Neural cell (in vitro differentiated cells): ENCODE results near the gene PSMC4. TPM values are rescaled to one million over a fixed set of nuclear protein-coding genes. Genes with fewer than 3 reads are reported as not detected.
"Not testable (repeated sequence)": the region's sequence is repeated elsewhere in the genome, so short reads cannot be mapped to it uniquely, and the experiment has no call there.

Experiments
- H2AFZ ChIP-seq: fragments of 200-600, 300-800 bp; sonication (generic), shearing (Covaris generic); 2 replicates; pipeline ENCODE4 v1.6.0; 2014; ENCODE audit warnings: low read depth, mild to moderate bottlenecking, antibody characterized with exemption, low read length, moderate library complexity
- H3F3A ChIP-seq: fragments of 200-600 bp; shearing (Covaris generic); 2 replicates; pipeline ENCODE4 v1.6.1; 2016; ENCODE audit warnings: mild to moderate bottlenecking, moderate library complexity, mixed read lengths, antibody characterized with exemption, low read length; ENCODE audit not compliant: insufficient read depth, poor library complexity, severe bottlenecking
- H3K27ac ChIP-seq: fragments of 200-600, 300-800 bp; sonication (generic), shearing (Covaris generic); 2 replicates; pipeline ENCODE4 v1.5.1; 2014; ENCODE audit warnings: mild to moderate bottlenecking, low read length, moderate library complexity
- H3K27me3 ChIP-seq: fragments of 300-800, 200-600 bp; sonication (generic), shearing (Covaris generic); 2 replicates; pipeline ENCODE4 v1.6.0; 2014; ENCODE audit warnings: mild to moderate bottlenecking, low read depth, low read length, moderate library complexity; ENCODE audit not compliant: insufficient read depth
- H3K36me3 ChIP-seq: fragments of 300-800, 200-600 bp; sonication (generic), shearing (Covaris generic); 2 replicates; pipeline ENCODE4 v1.5.1; 2014; ENCODE audit warnings: mild to moderate bottlenecking, antibody characterized with exemption, low read length, moderate library complexity; ENCODE audit not compliant: insufficient read depth
- H3K4me2 ChIP-seq: fragments of 300-800, 200-600 bp; sonication (generic), shearing (Covaris generic); 2 replicates; pipeline ENCODE4 v1.6.0; 2014; ENCODE audit warnings: mild to moderate bottlenecking, low read length
- H3K4me3 ChIP-seq: fragments of 300-800, 200-600 bp; sonication (generic), shearing (Covaris generic); 2 replicates; pipeline ENCODE4 v1.5.1; 2014; ENCODE audit warnings: mild to moderate bottlenecking, low read length, moderate library complexity
- H3K79me2 ChIP-seq: fragments of 200-600 bp; shearing (Covaris generic); replicated peaks from 2 replicates; pipeline ENCODE4 v1.6.0; 2014; ENCODE audit warnings: mild to moderate bottlenecking, low read length, moderate library complexity; ENCODE audit not compliant: insufficient read depth
- H3K9ac ChIP-seq: fragments of 300-800, 200-600 bp; sonication (generic), shearing (Covaris generic); 2 replicates; pipeline ENCODE4 v1.6.1; 2016; ENCODE audit warnings: mild to moderate bottlenecking, low read length, mixed read lengths
- H3K9me2 ChIP-seq: fragments of 200-600 bp; shearing (Covaris generic); 2 replicates; pipeline ENCODE4 v1.6.1; 2016; ENCODE audit warnings: mild to moderate bottlenecking, low read length, mixed read lengths; ENCODE audit not compliant: insufficient read depth
- H3K9me3 ChIP-seq: fragments of 200-600, 300-800 bp; sonication (generic), shearing (Covaris generic); 2 replicates; pipeline ENCODE4 v1.6.1; 2016; ENCODE audit warnings: mild to moderate bottlenecking, mixed run types, low read length, moderate library complexity, mixed read lengths
- H4K20me1 ChIP-seq: fragments of 200-600 bp; shearing (Covaris generic); 2 replicates; pipeline ENCODE4 v1.6.1; 2016; ENCODE audit warnings: mild to moderate bottlenecking, mixed run types; ENCODE audit not compliant: insufficient read depth
- EP300 ChIP-seq: fragments of 450-650 bp; conservative IDR thresholded peaks from 2 replicates; pipeline ENCODE4 v1.6.1; 2014; ENCODE audit warnings: antibody characterized with exemption, mild to moderate bottlenecking, moderate library complexity; ENCODE audit not compliant: poor library complexity, severe bottlenecking
- EZH2 ChIP-seq: fragments of 200-600, 300-800 bp; shearing (Covaris generic), sonication (generic); IDR thresholded peaks from 2 replicates; pipeline ENCODE4 v1.6.1; 2014; ENCODE audit warnings: antibody characterized with exemption, low read length, borderline replicate concordance, mild to moderate bottlenecking; ENCODE audit not compliant: insufficient read depth, poor library complexity, severe bottlenecking
- MXI1 ChIP-seq: fragments of 450-650 bp; conservative IDR thresholded peaks from 2 replicates; pipeline ENCODE4 v1.6.1; 2014; ENCODE audit warnings: antibody characterized with exemption, mild to moderate bottlenecking; ENCODE audit not compliant: poor library complexity, severe bottlenecking
- POLR2AphosphoS5 ChIP-seq: IDR thresholded peaks from 2 replicates; pipeline ENCODE4 v1.6.1; 2012
- RAD21 ChIP-seq: fragments of 450-650 bp; conservative IDR thresholded peaks from 2 replicates; pipeline ENCODE4 v1.6.1; 2014; ENCODE audit warnings: antibody characterized with exemption, mild to moderate bottlenecking, moderate library complexity
- SMC3 ChIP-seq: fragments of 450-650 bp; conservative IDR thresholded peaks from 2 replicates; pipeline ENCODE4 v1.6.1; 2014; ENCODE audit warnings: antibody characterized with exemption, mild to moderate bottlenecking, moderate library complexity; ENCODE audit not compliant: poor library complexity
- TAF1 ChIP-seq: IDR thresholded peaks from 2 replicates; pipeline ENCODE4 v1.6.1; 2012; ENCODE audit warnings: low read depth
- polyA plus RNA-seq: library from polyadenylated mRNA; depleted of rRNA; stranded (reverse); fragments of >200 nt; gene quantifications from 2 replicates; pipeline ENCODE4 v1.2.3, GENCODE V29; 2014
- TF ChIP-seq, protein P1 (sequence below): fragments of 450-650 bp; IDR thresholded peaks from 2 replicates; pipeline ENCODE4 v1.5.1; 2014; ENCODE audit warnings: antibody characterized with exemption, mild to moderate bottlenecking, moderate library complexity; ENCODE audit not compliant: poor library complexity, severe bottlenecking
- TF ChIP-seq, protein P2 (sequence below): IDR thresholded peaks from 2 replicates; pipeline ENCODE4 v1.6.1; 2012; ENCODE audit warnings: borderline replicate concordance

Gene PSMC4
- polyA plus RNA-seq, 1 donor from 2014 or later = 151 TPM

DNA sequence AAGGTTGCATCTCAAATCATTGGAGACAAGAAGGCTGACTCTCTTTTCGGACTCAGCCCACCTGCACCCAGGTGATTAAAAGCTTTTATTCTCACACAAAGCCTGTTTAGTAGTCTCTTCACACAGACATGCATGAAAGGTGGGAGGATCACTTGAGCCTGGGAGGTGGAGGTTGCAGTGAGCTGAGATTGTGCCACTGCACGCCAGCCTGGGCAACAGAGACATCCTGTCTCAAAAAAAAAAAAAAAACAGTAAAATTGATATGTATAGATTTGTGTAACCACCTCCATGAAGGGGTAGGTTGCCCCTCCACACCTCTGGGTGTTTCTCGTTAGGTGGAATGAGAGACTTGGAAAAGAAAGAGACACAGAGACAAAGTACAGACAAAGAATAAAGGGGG is 12.0 kb upstream of the PSMC4 start:
- not testable (repeated sequence) for H3K9me2 ChIP-seq, H3F3A ChIP-seq, H3K4me2 ChIP-seq, H2AFZ ChIP-seq, H3K79me2 ChIP-seq, H3K9me3 ChIP-seq, H3K9ac ChIP-seq, H3K27ac ChIP-seq, H3K36me3 ChIP-seq, H4K20me1 ChIP-seq, H3K27me3 ChIP-seq, H3K4me3 ChIP-seq

DNA sequence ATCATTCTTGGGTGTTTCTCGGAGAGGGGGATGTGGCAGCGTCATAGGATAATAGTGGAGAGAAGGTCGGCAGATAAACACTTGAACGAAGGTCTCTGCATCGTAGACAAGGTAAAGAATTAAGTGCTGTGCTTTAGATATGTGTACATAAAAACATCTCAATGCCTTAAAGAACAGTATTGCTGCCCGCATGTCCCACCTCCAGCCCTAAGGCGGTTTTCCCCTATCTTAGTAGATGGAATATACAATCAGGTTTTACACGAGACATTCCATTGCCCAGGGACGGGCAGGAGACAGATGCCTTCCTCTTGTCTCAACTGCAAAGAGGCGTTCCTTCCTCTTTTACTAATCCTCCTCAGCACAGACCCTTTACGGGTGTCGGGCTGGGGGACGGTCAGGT is 11.6 kb upstream of the PSMC4 start:
- not testable (repeated sequence) for H3K27me3 ChIP-seq, H3K4me3 ChIP-seq, H2AFZ ChIP-seq, H3F3A ChIP-seq, H3K9me3 ChIP-seq, H3K4me2 ChIP-seq, H3K9me2 ChIP-seq, H3K9ac ChIP-seq, H3K36me3 ChIP-seq, H3K27ac ChIP-seq, H4K20me1 ChIP-seq, H3K79me2 ChIP-seq

DNA sequence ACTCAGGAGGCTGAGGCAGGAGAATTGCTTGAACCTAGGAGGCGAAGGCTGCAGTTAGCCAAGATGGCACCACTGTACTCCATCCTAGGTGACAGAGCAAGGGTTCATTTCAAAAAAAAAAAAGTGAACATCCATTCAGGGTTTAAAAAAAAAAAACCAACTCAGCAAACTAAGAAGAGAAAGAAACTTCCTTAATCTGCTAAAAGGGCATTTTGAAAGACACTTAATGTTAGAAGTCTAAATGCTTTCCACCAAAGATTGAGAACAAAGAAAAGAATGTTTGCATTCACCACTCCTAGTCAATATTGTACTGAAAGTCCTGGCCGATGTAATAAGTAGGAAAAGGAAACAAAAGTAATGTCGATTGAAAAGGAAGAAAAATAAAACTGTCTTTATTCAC is 7.1 kb upstream of the PSMC4 start:
- Histone ChIP-seq H3F3A (no peaks in the 10 kb centered on the region), H3K27ac (no peak overlapping the region), H3K9me3 (no peaks in the 10 kb centered on the region), H2AFZ (no peak overlapping the region), H3K36me3 (no peaks in the 10 kb centered on the region), H3K4me2 (no peak overlapping the region), H3K9ac (no peak overlapping the region), H4K20me1 (no peaks in the 10 kb centered on the region), H3K4me3 (no peak overlapping the region), H3K9me2 (no peaks in the 10 kb centered on the region), H3K27me3 (no peaks in the 10 kb centered on the region), H3K79me2 (no peaks in the 10 kb centered on the region)
- no peak for TF ChIP-seq EZH2
- TF ChIP-seq, protein P1, sequence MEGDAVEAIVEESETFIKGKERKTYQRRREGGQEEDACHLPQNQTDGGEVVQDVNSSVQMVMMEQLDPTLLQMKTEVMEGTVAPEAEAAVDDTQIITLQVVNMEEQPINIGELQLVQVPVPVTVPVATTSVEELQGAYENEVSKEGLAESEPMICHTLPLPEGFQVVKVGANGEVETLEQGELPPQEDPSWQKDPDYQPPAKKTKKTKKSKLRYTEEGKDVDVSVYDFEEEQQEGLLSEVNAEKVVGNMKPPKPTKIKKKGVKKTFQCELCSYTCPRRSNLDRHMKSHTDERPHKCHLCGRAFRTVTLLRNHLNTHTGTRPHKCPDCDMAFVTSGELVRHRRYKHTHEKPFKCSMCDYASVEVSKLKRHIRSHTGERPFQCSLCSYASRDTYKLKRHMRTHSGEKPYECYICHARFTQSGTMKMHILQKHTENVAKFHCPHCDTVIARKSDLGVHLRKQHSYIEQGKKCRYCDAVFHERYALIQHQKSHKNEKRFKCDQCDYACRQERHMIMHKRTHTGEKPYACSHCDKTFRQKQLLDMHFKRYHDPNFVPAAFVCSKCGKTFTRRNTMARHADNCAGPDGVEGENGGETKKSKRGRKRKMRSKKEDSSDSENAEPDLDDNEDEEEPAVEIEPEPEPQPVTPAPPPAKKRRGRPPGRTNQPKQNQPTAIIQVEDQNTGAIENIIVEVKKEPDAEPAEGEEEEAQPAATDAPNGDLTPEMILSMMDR = no peak
- no peak for TF ChIP-seq SMC3
- no peak for TF ChIP-seq RAD21
- TF ChIP-seq TAF1 = no peak
- TF ChIP-seq, protein P2, sequence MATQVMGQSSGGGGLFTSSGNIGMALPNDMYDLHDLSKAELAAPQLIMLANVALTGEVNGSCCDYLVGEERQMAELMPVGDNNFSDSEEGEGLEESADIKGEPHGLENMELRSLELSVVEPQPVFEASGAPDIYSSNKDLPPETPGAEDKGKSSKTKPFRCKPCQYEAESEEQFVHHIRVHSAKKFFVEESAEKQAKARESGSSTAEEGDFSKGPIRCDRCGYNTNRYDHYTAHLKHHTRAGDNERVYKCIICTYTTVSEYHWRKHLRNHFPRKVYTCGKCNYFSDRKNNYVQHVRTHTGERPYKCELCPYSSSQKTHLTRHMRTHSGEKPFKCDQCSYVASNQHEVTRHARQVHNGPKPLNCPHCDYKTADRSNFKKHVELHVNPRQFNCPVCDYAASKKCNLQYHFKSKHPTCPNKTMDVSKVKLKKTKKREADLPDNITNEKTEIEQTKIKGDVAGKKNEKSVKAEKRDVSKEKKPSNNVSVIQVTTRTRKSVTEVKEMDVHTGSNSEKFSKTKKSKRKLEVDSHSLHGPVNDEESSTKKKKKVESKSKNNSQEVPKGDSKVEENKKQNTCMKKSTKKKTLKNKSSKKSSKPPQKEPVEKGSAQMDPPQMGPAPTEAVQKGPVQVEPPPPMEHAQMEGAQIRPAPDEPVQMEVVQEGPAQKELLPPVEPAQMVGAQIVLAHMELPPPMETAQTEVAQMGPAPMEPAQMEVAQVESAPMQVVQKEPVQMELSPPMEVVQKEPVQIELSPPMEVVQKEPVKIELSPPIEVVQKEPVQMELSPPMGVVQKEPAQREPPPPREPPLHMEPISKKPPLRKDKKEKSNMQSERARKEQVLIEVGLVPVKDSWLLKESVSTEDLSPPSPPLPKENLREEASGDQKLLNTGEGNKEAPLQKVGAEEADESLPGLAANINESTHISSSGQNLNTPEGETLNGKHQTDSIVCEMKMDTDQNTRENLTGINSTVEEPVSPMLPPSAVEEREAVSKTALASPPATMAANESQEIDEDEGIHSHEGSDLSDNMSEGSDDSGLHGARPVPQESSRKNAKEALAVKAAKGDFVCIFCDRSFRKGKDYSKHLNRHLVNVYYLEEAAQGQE = no peak
- TF ChIP-seq EP300 = no peak
- TF ChIP-seq POLR2AphosphoS5 = no peak
- TF ChIP-seq MXI1 = no peak
